GM12878 (cell line): Measurements from ENCODE around the gene CHN1. TPM values are rescaled to one million over a fixed set of nuclear protein-coding genes. Genes with fewer than 3 reads are reported as not detected.

ENCODE experiments used
- ATAC-seq: fragments of 200-7000 bp; cut with Tn5 transposase; 3 replicates; pipeline ENCODE4 v1.9.1; 2020; ENCODE audit warnings: mild to moderate bottlenecking, moderate library complexity
- BruUV-seq: library from RNA; stranded (reverse); fragments of 400-500 nt; replicated peaks from 2 replicates; lab custom pipeline; 2021; lab: Mats Ljungman, UMichigan
- CTCF ChIA-PET: fragments of 300-600 bp; sonication (Branson Sonifier 250); formaldehyde crosslinking; extraction: SDS; loops from one replicate; lab custom pipeline; 2021; ENCODE audit warnings: inconsistent platforms; lab: Yijun Ruan, JAX
- POLR2A ChIA-PET: fragments of 350-600 bp; formaldehyde crosslinking; extraction: SDS; loops from one replicate; lab custom pipeline; 2021; ENCODE audit warnings: inconsistent platforms; lab: Charles Lee
- RAD21 ChIA-PET: fragments of 300-600 bp; sonication (Branson Sonifier 250); formaldehyde crosslinking; loops from one replicate; lab custom pipeline; 2023; ENCODE audit warnings: antibody characterized with exemption; ENCODE audit not compliant: unreplicated experiment; lab: Charles Lee
- SMC1A ChIA-PET: fragments of 300-600 bp; sonication (Branson Sonifier 250); formaldehyde crosslinking; loops from one replicate; lab custom pipeline; 2023; ENCODE audit not compliant: unreplicated experiment, uncharacterized antibody; lab: Charles Lee
- DNase-seq: peaks from one replicate; pipeline ENCODE4 v3.0.0-alpha.2; 2011; ENCODE audit warnings: low read depth, low spot score
- FAIRE-seq: peaks from 3 replicates; lab custom pipeline; 2011; peaks lifted over from hg19 to GRCh38; lab: Jason Lieb, UNC
- H2AFZ ChIP-seq: 2 replicates; pipeline ENCODE4 v1.6.0; 2011; ENCODE audit warnings: low read depth, low read length, control low read depth; ENCODE audit not compliant: control insufficient read depth
- H3K27ac ChIP-seq: 2 replicates; pipeline ENCODE4 v1.5.1; 2011; ENCODE audit warnings: control low read depth; ENCODE audit not compliant: control insufficient read depth, insufficient read depth
- H3K27me3 ChIP-seq, 2 experiments: replicated peaks in 1 of 2; 2 replicates each; pipeline versions ENCODE4 v1.6.0 to v1.6.1; 2011; ENCODE audit warnings: low read length in 1 of 2; ENCODE audit not compliant: control insufficient read depth in 2 of 2, insufficient read depth in 2 of 2
- H3K36me3 ChIP-seq, 2 experiments: 2 replicates each; pipeline ENCODE4 v1.5.1; 2011; ENCODE audit warnings: low read length in 1 of 2; ENCODE audit not compliant: control insufficient read depth in 2 of 2, insufficient read depth in 2 of 2
- H3K4me1 ChIP-seq: 2 replicates; pipeline ENCODE4 v1.6.1; 2011; ENCODE audit warnings: mild to moderate bottlenecking, low read length, moderate library complexity, mixed read lengths; ENCODE audit not compliant: control insufficient read depth, insufficient read depth
- H3K4me2 ChIP-seq: 2 replicates; pipeline ENCODE4 v1.6.0; 2011; ENCODE audit warnings: control low read depth; ENCODE audit not compliant: control insufficient read depth, insufficient read depth
- H3K4me3 ChIP-seq: fragments of 200-600 bp; sonication (generic); 2 replicates; pipeline ENCODE4 v1.5.1; 2016
- H3K79me2 ChIP-seq: 2 replicates; pipeline ENCODE4 v1.6.0; 2011; ENCODE audit warnings: low read length; ENCODE audit not compliant: control insufficient read depth, insufficient read depth
- H3K9ac ChIP-seq: 2 replicates; pipeline ENCODE4 v1.8.0; 2011; ENCODE audit warnings: low read length, control low read depth, mixed read lengths; ENCODE audit not compliant: control insufficient read depth, insufficient read depth
- H3K9me3 ChIP-seq: replicated peaks from 3 replicates; pipeline ENCODE4 v1.5.1; 2011; ENCODE audit warnings: mild to moderate bottlenecking, low read length; ENCODE audit not compliant: control insufficient read depth, insufficient read depth
- H4K20me1 ChIP-seq: 2 replicates; pipeline ENCODE4 v1.6.0; 2011; ENCODE audit not compliant: control insufficient read depth, insufficient read depth
- CEBPZ ChIP-seq: fragments of 150-350 bp; IDR thresholded peaks from 2 replicates; pipeline ENCODE4 v1.6.1; 2016; ENCODE audit warnings: low read depth, low read length
- CHD2 ChIP-seq: IDR thresholded peaks from 2 replicates; pipeline ENCODE4 v1.6.1; 2011; ENCODE audit warnings: low read depth, low read length, improper control_type of control experiment, borderline replicate concordance
- CREB1 ChIP-seq: IDR thresholded peaks from 2 replicates; pipeline ENCODE4 v1.6.1; 2012; ENCODE audit warnings: low read depth, mild to moderate bottlenecking, inconsistent platforms
- ESRRA ChIP-seq: IDR thresholded peaks from 2 replicates; pipeline ENCODE4 v1.6.1; 2012; ENCODE audit warnings: mild to moderate bottlenecking, low read length, improper control_type of control experiment
- HDAC2 ChIP-seq: fragments of 200-600 bp; sonication (generic); IDR thresholded peaks from 2 replicates; pipeline ENCODE4 v1.6.1; 2017
- HDGF ChIP-seq: fragments of 450-650 bp; IDR thresholded peaks from 2 replicates; pipeline ENCODE4 v1.6.1; 2016; ENCODE audit warnings: antibody characterized with exemption
- HSF1 ChIP-seq: fragments of 150-350 bp; IDR thresholded peaks from 2 replicates; pipeline ENCODE4 v1.6.1; 2014; ENCODE audit warnings: mild to moderate bottlenecking, low read depth, low read length
- IRF3 ChIP-seq: fragments of 450-650 bp; IDR thresholded peaks from 2 replicates; pipeline ENCODE4 v1.6.1; 2014; ENCODE audit warnings: mild to moderate bottlenecking
- IRF4 ChIP-seq: IDR thresholded peaks from 2 replicates; pipeline ENCODE4 v1.6.1; 2011; ENCODE audit warnings: low read depth, low read length
- KLF5 ChIP-seq: fragments of 450-650 bp; IDR thresholded peaks from 2 replicates; pipeline ENCODE4 v1.6.1; 2014; ENCODE audit warnings: mild to moderate bottlenecking; ENCODE audit not compliant: partially characterized antibody
- NR2F1 ChIP-seq: fragments of 450-650 bp; conservative IDR thresholded peaks from 2 replicates; pipeline ENCODE4 v1.6.1; 2017; ENCODE audit warnings: mild to moderate bottlenecking
- PAX5 ChIP-seq: IDR thresholded peaks from 2 replicates; pipeline ENCODE4 v1.6.1; 2011; ENCODE audit warnings: low read depth, low read length, borderline replicate concordance
- PKNOX1 ChIP-seq: fragments of 450-650 bp; IDR thresholded peaks from 2 replicates; pipeline ENCODE4 v1.6.1; 2016; ENCODE audit warnings: mild to moderate bottlenecking
- POLR2AphosphoS5 ChIP-seq: IDR thresholded peaks from 2 replicates; pipeline ENCODE4 v1.6.1; 2011; ENCODE audit warnings: mild to moderate bottlenecking, low read length, inconsistent platforms
- RBBP5 ChIP-seq: fragments of 200-600 bp; sonication (generic); conservative IDR thresholded peaks from 2 replicates; pipeline ENCODE4 v1.6.1; 2016
- SUZ12 ChIP-seq: fragments of 200-600 bp; sonication (generic); IDR thresholded peaks from one replicate; pipeline ENCODE4 v1.6.1; 2018; ENCODE audit warnings: antibody characterized with exemption, mild to moderate bottlenecking; ENCODE audit not compliant: unreplicated experiment
- TBL1XR1 ChIP-seq: IDR thresholded peaks from 2 replicates; pipeline ENCODE4 v1.6.1; 2012; ENCODE audit warnings: low read depth, low read length, improper control_type of control experiment
- WGBS: methylation state at CpG from one replicate; pipeline ENCODE4 v1.1.6; 2016; ENCODE audit warnings: low lambda C conversion rate; ENCODE audit not compliant: insufficient replicate concordance, insufficient coverage; ENCODE audit errors: missing lambda C conversion rate; 5-methylcytosine and 5-hydroxymethylcytosine counted together
- in situ Hi-C: fragments of 300-500 bp; cut with MboI; formaldehyde crosslinking; loops from 9 replicates; pipeline ENCODE4 v1.14.3; 2018; ENCODE audit warnings: mixed read lengths
- intact Hi-C: fragments of 100-400 bp; cut with micrococcal nuclease; formaldehyde crosslinking; loops from one replicate; pipeline ENCODE4 v1.14.2; 2022; ENCODE audit not compliant: unreplicated experiment
- polyA plus RNA-seq, 11 experiments: library from polyadenylated mRNA; depleted of rRNA in 4 of 11; unstranded in 6 of 11; stranded (reverse) in 5 of 11; fragments of >200 nt; fragmentation: Nextera tagmentation in 4 of 11; fragmentation: Illumina TruSeq in 1 of 11; extraction: Ambion mirVana in 4 of 11; extraction: Trizol in 1 of 11; gene quantifications; 1 replicate in 1 of 11; 2 replicates in 10 of 11; pipeline versions ENCODE4 v1.2.1 to v1.2.3, GENCODE V29; 2011 to 2016; ENCODE audit warnings: inconsistent platforms in 2 of 11, missing spikeins in 2 of 11, low read depth in 1 of 11
- total RNA-seq, 4 experiments: library from RNA; depleted of rRNA in 3 of 4; stranded (reverse); fragments of >200 nt in 3 of 4; fragmentation: Illumina TruSeq in 1 of 4; extraction: Trizol in 1 of 4; gene quantifications; 2 replicates each; pipeline versions ENCODE4 v1.2.1 to v1.2.3, GENCODE V29; 2013 to 2021

The CHN1 gene
- total and polyA plus RNA-seq, 10 of the 15 experiments (the other 5 are each of a cell fraction or from before 2014, with no cell fraction given) = 0.18 to 0.92 (median 0.53) TPM; not detected in 1

- TF ChIP-seq CEBPZ = no peak
- no peak for TF ChIP-seq HDGF
- TF ChIP-seq PKNOX1 = no peak
Observed at GRCh38 chr2:174794851-174795374, 210.3 kb downstream of the CHN1 start (continued).

- Histone ChIP-seq H3K9ac (no peak overlapping the region), H3K27me3 (no peaks in the 10 kb centered on the region), H3K9me3 (no peaks in the 10 kb centered on the region), H2AFZ (no peak overlapping the region), H3K4me1 (no peaks in the 10 kb centered on the region), H3K79me2 (no peaks in the 10 kb centered on the region), H3K4me3 (no peak overlapping the region), H3K4me2 (no peak overlapping the region), H3K36me3 (no peaks in the 10 kb centered on the region), H4K20me1 (no peaks in the 10 kb centered on the region), H3K27ac (no peak overlapping the region)
- no peak for DNase-seq
- WGBS = 60% methylated on average over 7 of the region's 7 CpGs
- ChIA-PET POLR2A (no interaction called here), RAD21 (interaction anchor here (0.6 kb wide), 1 partner anchor 52 kb away, joined by 3 read pairs; no protein-coding TSS in a partner anchor), SMC1A (interaction anchor here (0.7 kb wide), 1 partner anchor 9 kb away, joined by 3 read pairs; no protein-coding TSS in a partner anchor), CTCF (interaction anchor here (1.4 kb wide), 1 partner anchor 21 kb away, joined by 3 read pairs; no protein-coding TSS in a partner anchor)
- intact Hi-C loops = no loop called here
- ATAC-seq = no peak
- BruUV-seq = no TSS peak
- in situ Hi-C loops = no loop called here
- FAIRE-seq = no peak
- no peak for TF ChIP-seq CREB1
- no peak for TF ChIP-seq NR2F1
- TF ChIP-seq HSF1 = no peak
- no peak for TF ChIP-seq RBBP5
- TF ChIP-seq KLF5 = no peak
- TF ChIP-seq ESRRA = no peak
- TF ChIP-seq CHD2 = no peak
- TF ChIP-seq PAX5 = no peak
- no peak for TF ChIP-seq HDAC2
- no peak for TF ChIP-seq IRF4
- no peak for TF ChIP-seq POLR2AphosphoS5
- no peak for TF ChIP-seq IRF3
- no peak for TF ChIP-seq TBL1XR1
- TF ChIP-seq SUZ12 = no peak
Observed at GRCh38 chr2:174792309-174793025, 212.7 kb downstream of the CHN1 start.
